Umbilical cord (tissue), 2 donors: ENCODE results near the gene UBE2Z. TPM values are rescaled to one million over a fixed set of nuclear protein-coding genes. Genes with fewer than 3 reads are reported as not detected.
A peak's percentile ranks its signal among the peaks of the same experiment; 100 is the strongest.
"Not testable (repeated sequence)": the region's sequence is repeated elsewhere in the genome, so short reads cannot be mapped to it uniquely, and the experiment has no call there.

Experiments used
- DNase-seq: peaks from one replicate; pipeline ENCODE4 v3.0.0-alpha.2; 2015; ENCODE audit warnings: low spot score
- total RNA-seq: library from RNA; depleted of rRNA; stranded (reverse); fragments of >200 nt; gene quantifications from one replicate; pipeline ENCODE4 v1.2.3, GENCODE V29; 2014; ENCODE audit warnings: low replicate concordance; ENCODE audit not compliant: insufficient read depth

The UBE2Z gene
- total RNA-seq: 32.0 TPM

DNA sequence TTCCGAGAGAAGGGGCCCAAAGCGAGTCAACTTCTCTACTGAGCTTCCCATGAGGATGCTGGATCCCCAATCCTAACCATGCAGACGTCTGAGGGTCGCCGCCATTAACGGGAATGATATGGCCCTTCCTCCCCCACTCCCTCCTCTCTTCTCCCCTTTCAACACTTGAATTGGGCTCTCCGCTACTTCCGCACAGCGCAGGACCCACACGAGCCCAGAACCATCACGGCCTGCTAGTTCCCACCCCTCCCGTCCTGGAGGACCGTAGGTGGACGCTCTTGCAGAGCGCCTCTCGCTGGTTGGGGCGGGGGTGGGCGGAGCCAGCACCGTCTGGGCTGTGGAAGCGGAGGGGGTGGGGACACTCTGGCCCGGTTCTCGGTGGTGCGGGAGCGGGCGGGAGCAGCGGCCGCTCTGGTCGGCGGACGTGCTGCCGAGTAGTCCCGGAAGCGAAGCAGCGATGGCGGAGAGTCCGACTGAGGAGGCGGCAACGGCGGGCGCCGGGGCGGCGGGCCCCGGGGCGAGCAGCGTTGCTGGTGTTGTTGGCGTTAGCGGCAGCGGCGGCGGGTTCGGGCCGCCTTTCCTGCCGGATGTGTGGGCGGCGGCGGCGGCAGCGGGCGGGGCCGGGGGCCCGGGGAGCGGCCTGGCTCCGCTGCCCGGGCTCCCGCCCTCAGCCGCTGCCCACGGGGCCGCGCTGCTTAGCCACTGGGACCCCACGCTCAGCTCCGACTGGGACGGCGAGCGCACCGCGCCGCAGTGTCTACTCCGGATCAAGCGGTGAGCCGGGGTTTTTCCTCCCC lies at the start of gene UBE2Z:
Gene UBE2Z (plus strand): TSS at position 361 of the 797 bp plus-strand sequence. CDS start 97 bp downstream, at position 458.
- peak; percentile 98 for DNase-seq

DNA sequence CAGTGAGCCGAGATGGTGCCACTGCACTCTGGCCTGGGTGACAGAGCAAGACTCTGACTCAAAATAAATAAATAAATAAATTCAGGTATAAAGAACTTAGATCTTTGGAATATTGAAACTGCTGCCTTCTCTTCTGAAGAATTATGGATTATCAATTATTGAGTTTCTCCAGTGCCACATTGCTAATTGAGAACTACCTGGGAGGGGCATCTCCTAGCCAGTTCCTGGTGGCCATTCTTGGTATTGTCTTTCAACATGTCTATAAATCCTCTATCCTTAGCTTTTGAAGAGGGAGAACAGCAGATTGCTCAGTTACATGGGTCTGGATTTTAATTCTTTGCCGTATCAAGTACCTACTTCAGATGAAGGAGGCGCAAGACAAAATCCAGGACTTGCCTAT lies 48.2 kb upstream of the UBE2Z start:
- no peak for DNase-seq

DNA sequence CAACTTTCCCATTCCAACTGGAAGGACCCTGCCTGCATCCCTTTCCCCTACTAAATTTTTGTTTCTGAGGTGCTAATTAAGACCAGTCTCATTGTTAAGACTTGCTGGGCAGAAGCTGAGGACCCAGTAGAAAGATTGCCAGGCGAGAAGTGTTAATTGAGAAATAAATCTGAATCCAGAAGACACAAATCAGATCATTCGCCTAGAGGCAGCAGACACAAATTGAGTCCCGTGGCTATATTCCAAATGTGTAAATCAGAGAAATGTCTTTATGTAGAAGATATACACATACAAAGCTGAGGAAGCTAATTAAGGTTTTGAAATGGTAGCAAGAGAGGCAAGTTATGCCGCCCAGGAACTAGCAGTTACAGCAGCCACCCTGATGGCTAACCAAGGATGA lies 47.8 kb upstream of the UBE2Z start:
- DNase-seq: no peak

- DNase-seq: no peak
These were observed 39.2 kb upstream of the UBE2Z start for GRCh38 chr17:48868916-48869500.

DNA sequence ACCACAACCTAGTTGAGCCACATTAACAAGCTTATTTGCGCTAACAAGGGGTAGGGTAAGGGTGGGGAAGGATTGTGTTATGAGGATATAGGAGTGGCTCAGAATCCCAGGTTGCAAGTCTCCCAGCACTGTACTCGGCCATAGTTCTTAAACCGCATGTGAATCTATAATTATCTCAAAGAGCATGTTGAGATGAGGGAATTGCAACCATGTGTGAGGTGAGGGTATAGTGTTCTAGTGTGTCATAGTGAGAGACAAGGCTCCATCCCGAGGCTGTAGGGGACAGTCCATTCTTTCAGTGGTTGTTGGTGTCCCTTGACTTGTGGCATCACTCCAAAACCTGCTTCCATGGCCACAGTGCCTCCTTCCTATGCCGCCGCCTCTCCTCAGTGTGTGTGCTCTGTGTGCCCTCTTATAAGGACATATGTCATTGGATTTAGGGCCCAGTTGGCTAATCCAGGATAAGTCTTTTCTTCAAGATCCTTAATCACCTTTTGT lies 38.3 kb upstream of the UBE2Z start:
- DNase-seq: no peak

GRCh38 chr17:48871035-48871550 lies 37.1 kb upstream of the UBE2Z start:
- DNase-seq: no peak

GRCh38 chr17:48871551-48872351 lies 36.5 kb upstream of the UBE2Z start:
- DNase-seq: no peak

- not testable (repeated sequence) for DNase-seq
These were observed 35.8 kb upstream of the UBE2Z start for GRCh38 chr17:48872409-48872808.

DNA sequence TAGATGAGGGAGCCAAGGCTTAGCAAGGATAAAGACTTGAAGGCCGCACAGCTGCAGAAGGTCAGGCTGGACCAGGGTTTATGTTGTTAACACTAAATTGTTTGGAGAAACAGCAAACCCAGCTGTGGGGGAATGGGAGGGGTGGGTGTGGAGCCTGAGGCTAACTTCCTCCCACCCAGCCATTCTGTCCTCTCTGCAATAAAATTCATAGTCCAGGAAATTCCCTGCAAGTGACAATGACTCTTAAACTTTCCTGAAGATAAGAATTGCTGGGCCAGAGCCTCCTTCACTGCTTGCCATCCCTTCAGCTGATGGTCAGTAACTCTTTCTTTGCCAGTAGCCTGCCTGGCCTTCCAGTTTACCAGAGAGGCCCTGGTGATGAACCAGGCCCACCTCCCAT lies 35.0 kb upstream of the UBE2Z start:
- DNase-seq: no peak

- DNase-seq: no peak
These were observed 34.3 kb upstream of the UBE2Z start for GRCh38 chr17:48873696-48874443.

- peak; percentile 67 for DNase-seq
These were observed 29.0 kb upstream of the UBE2Z start for GRCh38 chr17:48878920-48879898.

DNA sequence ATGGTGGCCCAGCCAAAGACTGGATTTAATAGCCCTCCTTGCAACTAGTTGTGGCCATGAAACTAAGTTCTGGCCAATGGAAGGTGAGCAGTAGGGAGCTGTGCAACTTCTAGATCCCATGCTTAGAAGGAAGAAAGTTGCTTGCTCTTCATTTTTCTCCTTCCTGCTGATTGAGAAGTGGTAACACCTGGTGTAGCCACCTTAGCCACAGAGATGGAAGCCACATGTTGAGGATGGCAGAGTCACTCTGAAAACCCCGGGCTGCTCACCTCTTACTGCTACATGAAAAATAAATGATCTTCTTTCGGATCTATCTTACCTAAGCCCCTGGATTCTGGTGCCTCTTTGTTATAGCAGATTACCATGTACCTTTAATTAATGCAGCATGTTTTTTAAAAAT lies 25.9 kb upstream of the UBE2Z start:
- DNase-seq: no peak

- no peak for DNase-seq
These were observed 25.0 kb upstream of the UBE2Z start for GRCh38 chr17:48883171-48883570.

- no peak for DNase-seq
These were observed 18.1 kb upstream of the UBE2Z start for GRCh38 chr17:48890086-48890485.

- DNase-seq: no peak
These were observed 15.1 kb upstream of the UBE2Z start for GRCh38 chr17:48892940-48893645.

DNA sequence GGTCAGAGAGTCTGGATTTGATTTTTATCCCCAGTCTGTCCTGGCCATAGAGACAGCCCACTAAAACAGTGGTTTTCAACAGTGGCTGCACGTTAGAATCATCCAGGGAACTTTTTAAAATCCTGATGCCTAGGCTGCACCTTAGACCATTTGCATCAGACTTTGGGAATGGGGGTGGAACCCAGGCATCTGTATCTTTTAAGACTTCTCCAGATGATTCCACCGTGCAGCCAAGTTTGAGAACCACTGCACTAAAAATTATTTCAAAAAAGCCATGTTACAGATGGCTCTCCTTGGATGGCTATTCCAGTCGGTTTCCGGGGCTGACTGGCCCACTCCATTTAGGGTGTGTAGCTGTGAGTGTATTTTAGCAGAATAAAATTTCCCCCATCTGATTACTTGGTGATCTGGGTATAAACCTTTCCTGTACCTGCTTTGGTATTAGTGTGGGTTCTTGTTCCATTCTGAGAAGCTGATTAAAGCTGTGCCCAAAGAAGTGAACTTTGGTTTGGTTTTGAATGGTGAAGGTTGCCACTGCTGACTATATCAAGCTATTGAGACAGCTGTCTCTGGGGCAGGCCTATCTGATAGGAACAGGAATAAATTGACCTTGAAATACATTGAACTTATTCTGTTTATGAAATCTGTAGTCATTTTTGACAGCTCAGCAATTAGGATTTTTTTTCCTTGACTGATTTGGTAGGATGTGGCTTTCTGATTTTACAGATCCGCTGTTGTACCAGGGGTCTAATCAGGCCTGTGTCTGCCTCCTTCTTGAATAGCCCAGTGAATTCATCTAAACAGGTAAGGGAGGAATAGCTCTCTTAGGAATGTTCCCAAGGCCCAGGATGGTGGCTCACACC lies 14.3 kb upstream of the UBE2Z start:
- DNase-seq: no peak

GRCh38 chr17:48894886-48895285 lies 13.3 kb upstream of the UBE2Z start:
- DNase-seq: no peak

DNA sequence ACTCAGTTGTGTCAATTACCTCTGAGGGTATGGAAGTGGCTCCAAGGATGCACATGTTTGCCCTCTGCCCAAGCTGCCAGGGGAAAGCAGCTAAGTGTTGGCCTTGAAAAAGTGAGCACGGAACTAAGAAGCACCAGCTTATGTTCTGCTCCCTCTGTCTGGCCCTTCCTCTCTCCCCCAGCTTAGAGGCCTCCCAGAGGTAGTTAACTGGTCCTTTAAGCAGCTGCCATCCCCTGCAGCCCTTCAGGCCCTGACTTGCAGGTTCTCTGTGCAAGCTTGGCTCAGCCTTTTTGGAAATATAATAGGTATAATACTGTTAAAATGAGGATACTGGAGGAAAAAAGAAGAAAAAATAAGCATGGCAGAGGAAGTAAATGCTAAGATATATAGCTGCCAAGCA lies 7.0 kb upstream of the UBE2Z start:
- DNase-seq: peak; percentile 56
